ENCODE data around the gene DCAF11. TPM values are rescaled to one million over a fixed set of nuclear protein-coding genes. Genes with fewer than 3 reads are reported as not detected.

Gene DCAF11
- total and polyA plus RNA-seq, 2 of the 8 experiments (the other 6 are each of a cell fraction or from before 2014, with no cell fraction given) = 60.4 to 63.6 TPM

- Histone ChIP-seq H3K4me1 (replicated peaks in 1 of 4; ENCODE audit: control insufficient read depth in 3 of 4, insufficient read depth in 4 of 4, low read length in 3 of 4) (no peaks in the 10 kb centered on the region), H4K5ac (ENCODE audit: insufficient read length, low read depth, low read length) (no peak overlapping the region), H2BK12ac (ENCODE audit: low read depth, low read length) (no peak overlapping the region), H2BK120ac (replicated peaks; ENCODE audit: low read depth, low read length) (no peak overlapping the region), H3K9me3 (ENCODE audit: insufficient read depth in 2 of 2, low read depth in 1 of 2, low read length in 1 of 2) (no peaks in the 10 kb centered on the region), H3K23ac (ENCODE audit: insufficient read length) (no peak overlapping the region), H3K36me3 (ENCODE audit: control insufficient read depth in 2 of 4, insufficient read depth in 4 of 4, low read length in 3 of 4) (peaks cover 14 to 39% (median 32%) of the 10 kb centered on the region in 4 experiments), H3K23me2 (ENCODE audit: low read depth, low read length) (no peaks in the 10 kb centered on the region), H2BK5ac (ENCODE audit: low read depth, low read length) (no peak overlapping the region), H3K56ac (replicated peaks; ENCODE audit: insufficient read length, low read depth, low read length) (no peak overlapping the region), H3K4me2 (ENCODE audit: insufficient read depth in 1 of 2, low read depth in 2 of 2, low read length in 2 of 2) (no peak overlapping the region), H4K8ac (ENCODE audit: extremely low read depth, insufficient read depth, low read length) (no peak overlapping the region), H4K91ac (replicated peaks; ENCODE audit: insufficient read length, low read length) (no peak overlapping the region), H3K79me1 (ENCODE audit: low read depth, low read length) (no peaks in the 10 kb centered on the region), H2AK5ac (ENCODE audit: low read depth, low read length) (no peak overlapping the region), H3K79me2 (ENCODE audit: control insufficient read depth in 1 of 2, insufficient read depth in 2 of 2, low read length in 2 of 2) (no peaks in the 10 kb centered on the region), H2BK15ac (ENCODE audit: low read length) (no peak overlapping the region), H3K27me3 (replicated peaks in 1 of 4; ENCODE audit: control insufficient read depth in 3 of 4, extremely low read depth in 1 of 4, insufficient read depth in 3 of 4, low read length in 3 of 4) (no peaks in the 10 kb centered on the region), H3K9ac (replicated peaks in 1 of 4; ENCODE audit: extremely low read depth in 1 of 4, low read depth in 3 of 4, low read length in 3 of 4) (no peak overlapping the region), H4K20me1 (replicated peaks in 1 of 2; ENCODE audit: control insufficient read depth in 1 of 2, insufficient read depth in 2 of 2, low read length in 2 of 2) (peaks cover 0 to 3% of the 10 kb centered on the region in 2 experiments), H3K14ac (ENCODE audit: insufficient read length) (no peak overlapping the region), H3K27ac (ENCODE audit: low read depth, low read length) (no peak overlapping the region), H2BK20ac (ENCODE audit: low read length) (no peak overlapping the region), H3K18ac (ENCODE audit: extremely low read depth, low read length) (no peak overlapping the region), H3K4ac (replicated peaks; ENCODE audit: insufficient read length, low read depth, low read length) (no peak overlapping the region), H3K4me3 (ENCODE audit: extremely low read depth in 1 of 4, insufficient read depth in 2 of 4, low read depth in 3 of 4, low read length in 4 of 4) (no peak overlapping the region), H2AFZ (ENCODE audit: low read length) (no peak overlapping the region)
- FAIRE-seq = no peak
- CTCF ChIA-PET (ENCODE audit: partially characterized antibody) = interaction anchor here (0.8 to 1.6 kb wide), 2 partner anchors 15 to 32 kb away, joined by 3 to 4 read pairs; no protein-coding TSS in a partner anchor
- 94% methylated on average over 3 of the region's 4 CpGs; no CpG with 5 or more reads in 1 of the 2 experiments for WGBS, 2 experiments (ENCODE audit: extremely low coverage in 1 of 2, insufficient coverage in 1 of 2, insufficient read length in 1 of 2, insufficient replicate concordance in 2 of 2, low coverage in 1 of 2, low lambda C conversion rate in 2 of 2, missing lambda C conversion rate in 1 of 2)
- DNase-seq (ENCODE audit: low read depth in 1 of 2, low spot score in 2 of 2) = no peak
- TF ChIP-seq CEBPB (IDR thresholded peaks at IDR 0.05; ENCODE audit: low read depth, low read length) (no peak), EP300 (IDR thresholded peaks at IDR 0.05; ENCODE audit: borderline replicate concordance in 1 of 2, low read depth in 2 of 2, low read length in 2 of 2) (no peak), EGR1 (IDR thresholded peaks at IDR 0.05; ENCODE audit: borderline replicate concordance, low read depth, low read length) (no peak), CHD2 (IDR thresholded peaks at IDR 0.05; ENCODE audit: low read length) (no peak), GTF2F1 (IDR thresholded peaks at IDR 0.05; ENCODE audit: borderline replicate concordance, low read depth, low read length) (no peak), SIRT6 (IDR thresholded peaks at IDR 0.05; ENCODE audit: low read length) (no peak)
- POLR2A ChIA-PET (ENCODE audit: partially characterized antibody) = interaction anchor here (0.8 to 11.1 kb wide), 8 partner anchors 6 to 84 kb away, joined by 3 to 96 read pairs (median 6); partner anchors contain the start of genes DCAF11, FITM1 and NRL
These were observed 7.8 kb downstream of the DCAF11 start for GRCh38 chr14:24122416-24122815.

All from H1 (cell line).